ENCODE measurements around the gene HTR5A.
A peak's percentile ranks its signal among the peaks of the same experiment; 100 is the strongest.

HTR5A gene

DNA sequence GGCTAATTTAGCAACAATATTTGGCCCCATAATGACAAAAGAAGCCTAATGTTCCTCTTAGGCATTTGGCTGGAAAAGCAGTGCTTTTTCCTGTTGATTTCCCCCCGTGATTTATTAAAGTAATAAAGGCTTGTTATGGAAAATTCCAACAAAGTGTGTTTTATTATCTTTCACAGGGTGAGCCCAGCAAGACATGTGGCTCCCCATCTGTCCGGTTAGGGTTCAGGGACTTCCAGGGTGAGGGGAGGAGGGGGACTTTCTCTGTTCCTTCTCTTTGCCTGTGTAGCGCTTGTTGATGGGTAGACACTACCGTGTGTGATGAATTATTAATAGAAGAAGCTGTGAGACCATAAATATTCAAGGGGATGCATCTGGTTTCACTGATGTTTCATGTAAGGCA is 39.0 kb downstream of the HTR5A start:
- no peaks in the 10 kb centered on the region for H3K36me3 ChIP-seq (replicated peaks; ENCODE audit: low read depth, low read length)
- no peaks in the 10 kb centered on the region for H3K9me3 ChIP-seq (ENCODE audit: insufficient read depth, low read length)
- H3K27me3 ChIP-seq (ENCODE audit: low read depth, low read length): no peaks in the 10 kb centered on the region
- peak overlapping the region; percentile 50 for H3K9ac ChIP-seq (ENCODE audit: low read length)
- H3K79me2 ChIP-seq (ENCODE audit: low read length): no peaks in the 10 kb centered on the region
- no peaks in the 10 kb centered on the region for H4K20me1 ChIP-seq (ENCODE audit: insufficient read depth, low read length)
- peak overlapping the region; percentile 66 for H3K4me3 ChIP-seq (ENCODE audit: low read length)
- H3K4me2 ChIP-seq (ENCODE audit: low read length): peak overlapping the region; percentile 85
- peaks cover 67% of the 10 kb centered on the region for H3K4me1 ChIP-seq (ENCODE audit: low read length)
- H2AFZ ChIP-seq (ENCODE audit: low read depth, low read length): peak overlapping the region; percentile 62; the same call in 1 of the 2 replicates
- peak overlapping the region; percentile 85 for H3K27ac ChIP-seq (ENCODE audit: low read length)
- TF ChIP-seq, protein P1, sequence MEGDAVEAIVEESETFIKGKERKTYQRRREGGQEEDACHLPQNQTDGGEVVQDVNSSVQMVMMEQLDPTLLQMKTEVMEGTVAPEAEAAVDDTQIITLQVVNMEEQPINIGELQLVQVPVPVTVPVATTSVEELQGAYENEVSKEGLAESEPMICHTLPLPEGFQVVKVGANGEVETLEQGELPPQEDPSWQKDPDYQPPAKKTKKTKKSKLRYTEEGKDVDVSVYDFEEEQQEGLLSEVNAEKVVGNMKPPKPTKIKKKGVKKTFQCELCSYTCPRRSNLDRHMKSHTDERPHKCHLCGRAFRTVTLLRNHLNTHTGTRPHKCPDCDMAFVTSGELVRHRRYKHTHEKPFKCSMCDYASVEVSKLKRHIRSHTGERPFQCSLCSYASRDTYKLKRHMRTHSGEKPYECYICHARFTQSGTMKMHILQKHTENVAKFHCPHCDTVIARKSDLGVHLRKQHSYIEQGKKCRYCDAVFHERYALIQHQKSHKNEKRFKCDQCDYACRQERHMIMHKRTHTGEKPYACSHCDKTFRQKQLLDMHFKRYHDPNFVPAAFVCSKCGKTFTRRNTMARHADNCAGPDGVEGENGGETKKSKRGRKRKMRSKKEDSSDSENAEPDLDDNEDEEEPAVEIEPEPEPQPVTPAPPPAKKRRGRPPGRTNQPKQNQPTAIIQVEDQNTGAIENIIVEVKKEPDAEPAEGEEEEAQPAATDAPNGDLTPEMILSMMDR (IDR thresholded peaks at IDR 0.05; ENCODE audit: low read depth, low read length): no peak
- TF ChIP-seq EZH2phosphoT487 (IDR thresholded peaks at IDR 0.05; ENCODE audit: low read depth): no peak

DNA sequence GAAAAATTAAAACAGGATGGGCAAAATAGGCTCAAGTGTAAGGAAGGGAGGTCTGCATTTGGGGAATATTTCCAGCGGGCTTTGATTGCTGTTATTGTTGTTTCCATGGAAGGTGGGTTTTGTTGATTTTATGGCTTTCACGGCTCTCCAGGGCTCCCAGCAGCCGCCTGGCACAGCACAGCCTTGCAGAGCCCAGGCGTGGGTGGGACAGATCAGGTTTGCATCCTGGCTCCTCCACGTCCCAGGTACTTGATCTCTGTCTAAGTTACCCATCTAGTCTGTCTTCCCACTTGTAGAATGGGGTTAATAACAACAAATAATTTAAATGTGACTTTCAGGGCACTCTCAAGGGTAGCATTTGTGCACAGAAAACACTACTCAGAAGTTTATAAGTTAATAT is 45.2 kb downstream of the HTR5A start:
- Histone ChIP-seq H3K27ac (ENCODE audit: low read length) (no peak overlapping the region), H3K9ac (ENCODE audit: low read length) (no peak overlapping the region), H3K9me3 (ENCODE audit: insufficient read depth, low read length) (peaks cover 14% of the 10 kb centered on the region), H3K4me2 (ENCODE audit: low read length) (no peak overlapping the region), H3K4me1 (ENCODE audit: low read length) (peaks cover 41% of the 10 kb centered on the region), H3K27me3 (ENCODE audit: low read depth, low read length) (no peaks in the 10 kb centered on the region), H3K4me3 (ENCODE audit: low read length) (no peak overlapping the region), H3K36me3 (replicated peaks; ENCODE audit: low read depth, low read length) (peaks cover 10% of the 10 kb centered on the region), H4K20me1 (ENCODE audit: insufficient read depth, low read length) (no peaks in the 10 kb centered on the region), H3K79me2 (ENCODE audit: low read length) (no peaks in the 10 kb centered on the region), H2AFZ (ENCODE audit: low read depth, low read length) (no peak overlapping the region)
- no peak for TF ChIP-seq EZH2phosphoT487 (IDR thresholded peaks at IDR 0.05; ENCODE audit: low read depth)
- TF ChIP-seq, protein P1 (IDR thresholded peaks at IDR 0.05; ENCODE audit: low read depth, low read length): no peak

DNA sequence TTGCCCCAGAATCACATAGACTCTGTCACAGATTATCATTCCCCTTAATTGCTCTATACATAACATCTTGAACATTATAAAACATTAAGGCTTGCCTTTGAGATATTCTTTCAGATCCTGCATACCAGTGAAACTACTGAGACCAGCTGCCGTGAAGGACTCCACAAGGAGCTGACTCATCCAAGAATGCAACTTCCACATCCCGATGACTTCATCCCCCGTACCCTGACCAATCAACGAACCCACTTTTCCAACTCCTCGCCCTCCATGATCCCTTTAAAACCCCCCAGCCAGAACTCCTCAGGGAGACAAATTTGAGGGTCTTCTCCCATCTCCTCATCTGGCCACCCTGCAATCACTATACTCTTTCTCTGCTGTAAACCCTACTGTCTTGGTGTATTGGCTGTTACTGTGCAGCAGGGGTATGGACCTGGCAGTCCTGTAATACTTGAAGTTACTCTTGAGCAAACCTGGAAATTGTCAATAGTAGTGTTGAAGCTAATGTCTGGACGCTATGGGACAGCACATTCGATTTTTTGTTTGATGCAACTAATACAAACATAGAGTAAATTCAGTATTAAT is 49.8 kb downstream of the HTR5A start:
- Histone ChIP-seq H3K36me3 (replicated peaks; ENCODE audit: low read depth, low read length) (peaks cover 19% of the 10 kb centered on the region), H3K27me3 (ENCODE audit: low read depth, low read length) (no peaks in the 10 kb centered on the region), H3K4me2 (ENCODE audit: low read length) (no peak overlapping the region), H4K20me1 (ENCODE audit: insufficient read depth, low read length) (no peaks in the 10 kb centered on the region), H3K9me3 (ENCODE audit: insufficient read depth, low read length) (peaks cover 28% of the 10 kb centered on the region), H3K4me3 (ENCODE audit: low read length) (no peak overlapping the region), H3K79me2 (ENCODE audit: low read length) (no peaks in the 10 kb centered on the region), H2AFZ (ENCODE audit: low read depth, low read length) (no peak overlapping the region), H3K4me1 (ENCODE audit: low read length) (peaks cover 23% of the 10 kb centered on the region), H3K27ac (ENCODE audit: low read length) (no peak overlapping the region), H3K9ac (ENCODE audit: low read length) (no peak overlapping the region)
- no peak for TF ChIP-seq EZH2phosphoT487 (IDR thresholded peaks at IDR 0.05; ENCODE audit: low read depth)
- TF ChIP-seq, protein P1 (IDR thresholded peaks at IDR 0.05; ENCODE audit: low read depth, low read length): no peak

DNA sequence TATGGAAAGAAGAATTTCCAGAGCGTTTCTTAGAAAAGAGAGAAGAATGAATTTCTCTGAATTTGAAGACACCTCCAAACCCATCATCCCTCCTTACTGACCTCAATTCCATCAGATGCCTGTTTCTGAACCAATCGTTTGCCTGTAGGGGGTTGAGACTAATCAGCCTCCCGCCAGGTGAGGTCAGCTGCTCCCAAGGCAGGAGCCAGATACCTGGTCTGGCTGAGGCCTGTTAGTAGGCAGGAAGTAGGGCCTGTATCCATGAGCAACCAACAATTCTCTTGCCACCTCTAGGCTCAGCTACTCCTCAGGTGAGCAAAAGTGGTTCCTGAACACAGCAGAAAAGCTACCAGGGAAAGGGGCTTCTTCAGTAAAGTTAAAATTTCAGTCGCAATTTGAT is 50.3 kb downstream of the HTR5A start:
- Histone ChIP-seq H3K4me2 (ENCODE audit: low read length) (no peak overlapping the region), H3K27me3 (ENCODE audit: low read depth, low read length) (no peaks in the 10 kb centered on the region), H3K4me3 (ENCODE audit: low read length) (no peak overlapping the region), H3K9ac (ENCODE audit: low read length) (no peak overlapping the region), H3K4me1 (ENCODE audit: low read length) (peaks cover 29% of the 10 kb centered on the region), H3K27ac (ENCODE audit: low read length) (no peak overlapping the region), H3K36me3 (replicated peaks; ENCODE audit: low read depth, low read length) (peaks cover 24% of the 10 kb centered on the region), H2AFZ (ENCODE audit: low read depth, low read length) (no peak overlapping the region), H3K9me3 (ENCODE audit: insufficient read depth, low read length) (peaks cover 31% of the 10 kb centered on the region), H3K79me2 (ENCODE audit: low read length) (no peaks in the 10 kb centered on the region), H4K20me1 (ENCODE audit: insufficient read depth, low read length) (no peaks in the 10 kb centered on the region)
- TF ChIP-seq EZH2phosphoT487 (IDR thresholded peaks at IDR 0.05; ENCODE audit: low read depth): no peak
